Activated naive CD8-positive, alpha-beta T cell treated with anti-CD3 and anti-CD28 coated beads, Interleukin-2, amount 10 ng/mL, durations not matched to agents 7 days and 5 days (primary cell): Measurements from ENCODE around the gene HIF1A. TPM values are rescaled to one million over a fixed set of nuclear protein-coding genes. Genes with fewer than 3 reads are reported as not detected.
"Not testable (repeated sequence)": the region's sequence is repeated elsewhere in the genome, so short reads cannot be mapped to it uniquely, and the experiment has no call there.

Experiments
- ATAC-seq: fragments of 150-1000 bp; cut with Tn5 transposase; one replicate; pipeline ENCODE4 v1.10.0; 2021; ENCODE audit warnings: low read depth, moderate library complexity
- POLR2A ChIA-PET: fragments of 350-600 bp; sonication (Branson Sonifier 250); formaldehyde crosslinking; loops from one replicate; lab custom pipeline; 2021; ENCODE audit warnings: antibody characterized with exemption; lab: Charles Lee
- DNase-seq: peaks from one replicate; pipeline ENCODE4 v3.0.0; 2021
- H3K27ac Mint-ChIP-seq: one replicate; pipeline ENCODE4 v1.8.0; 2022; ENCODE audit warnings: mild to moderate bottlenecking, mixed read lengths
- H3K27me3 Mint-ChIP-seq: one replicate; pipeline ENCODE4 v1.8.0; 2022; ENCODE audit warnings: mild to moderate bottlenecking, moderate library complexity, mixed read lengths
- H3K36me3 Mint-ChIP-seq: one replicate; pipeline ENCODE4 v1.8.0; 2021; ENCODE audit warnings: mild to moderate bottlenecking, mixed read lengths
- H3K4me1 Mint-ChIP-seq: one replicate; pipeline ENCODE4 v1.8.0; 2021; ENCODE audit warnings: mixed read lengths
- H3K4me3 Mint-ChIP-seq: one replicate; pipeline ENCODE4 v1.8.0; 2022; ENCODE audit warnings: mild to moderate bottlenecking, moderate library complexity, mixed read lengths
- H3K9me3 Mint-ChIP-seq: one replicate; pipeline ENCODE4 v1.8.0; 2021; ENCODE audit warnings: mixed read lengths
- total RNA-seq, 2 experiments: library from RNA; stranded (reverse); gene quantifications; one replicate each; pipeline ENCODE4 v1.2.3, GENCODE V29; 2021

HIF1A gene
- total RNA-seq, 2 experiments from 2014 or later, result 119 to 128 TPM

GRCh38 chr14:61703342-61704129 lies 8.2 kb downstream of the HIF1A start:
- Mint-ChIP-seq H3K36me3 (peaks cover 25% of the 10 kb centered on the region), H3K27ac (no peak overlapping the region), H3K27me3 (no peaks in the 10 kb centered on the region), H3K9me3 (no peaks in the 10 kb centered on the region), H3K4me3 (peak overlapping the region; percentile 17), H3K4me1 (peaks cover 60% of the 10 kb centered on the region)
- POLR2A ChIA-PET, result interaction anchor here (0.9 to 1.8 kb wide), 3 partner anchors 8 to 9 kb away, joined by 3 to 4 read pairs (median 3); partner anchors contain the start of gene HIF1A
- ATAC-seq (no peak), DNase-seq (no peak)

- Mint-ChIP-seq H3K27me3 (no peaks in the 10 kb centered on the region), H3K36me3 (peaks cover 25% of the 10 kb centered on the region), H3K4me3 (no peak overlapping the region), H3K27ac (no peak overlapping the region), H3K9me3 (no peaks in the 10 kb centered on the region), H3K4me1 (peaks cover 59% of the 10 kb centered on the region)
- DNase-seq (no peak), ATAC-seq (no peak)
- POLR2A ChIA-PET, result interaction anchor here (0.9 to 1.8 kb wide), 2 partner anchors 9 kb away, joined by 3 to 4 read pairs; partner anchors contain the start of gene HIF1A
Observed at GRCh38 chr14:61704554-61704953, 9.2 kb downstream of the HIF1A start.

- no peak overlapping the region for H3K4me3 Mint-ChIP-seq
- peaks cover 23% of the 10 kb centered on the region for H3K36me3 Mint-ChIP-seq
Observed at GRCh38 chr14:61705017-61705416, 9.7 kb downstream of the HIF1A start.

GRCh38 chr14:61706096-61706690 lies 10.9 kb downstream of the HIF1A start:
- no peaks in the 10 kb centered on the region for H3K9me3 Mint-ChIP-seq
- peaks cover 56% of the 10 kb centered on the region for H3K4me1 Mint-ChIP-seq
- DNase-seq, result no peak
- no peak for ATAC-seq
- no peaks in the 10 kb centered on the region for H3K27me3 Mint-ChIP-seq
- H3K36me3 Mint-ChIP-seq, result peaks cover 20% of the 10 kb centered on the region
- H3K27ac Mint-ChIP-seq, result no peak overlapping the region
- POLR2A ChIA-PET, result interaction anchor here (0.5 to 1.3 kb wide), 4 partner anchors 10 to 375 kb away, joined by 3 to 6 read pairs (median 3); partner anchors contain the start of gene HIF1A
- no peak overlapping the region for H3K4me3 Mint-ChIP-seq

More at GRCh38 chr14:61705017-61705416, 9.7 kb downstream of the HIF1A start:
- POLR2A ChIA-PET, result interaction anchor here (1.3 to 1.8 kb wide), 2 partner anchors 9 to 10 kb away, joined by 3 to 4 read pairs; partner anchors contain the start of gene HIF1A
- H3K27ac Mint-ChIP-seq, result no peak overlapping the region
- peaks cover 59% of the 10 kb centered on the region for H3K4me1 Mint-ChIP-seq
- no peaks in the 10 kb centered on the region for H3K9me3 Mint-ChIP-seq
- ATAC-seq (no peak), DNase-seq (no peak)
- H3K27me3 Mint-ChIP-seq, result no peaks in the 10 kb centered on the region

GRCh38 chr14:61707774-61708173 lies 12.5 kb downstream of the HIF1A start:
- H3K27ac Mint-ChIP-seq, POLR2A ChIA-PET, H3K4me3 Mint-ChIP-seq, ATAC-seq, DNase-seq, H3K9me3 Mint-ChIP-seq, H3K27me3 Mint-ChIP-seq: not testable (repeated sequence)
- H3K4me1 Mint-ChIP-seq, result peaks cover 58% of the 10 kb centered on the region
- H3K36me3 Mint-ChIP-seq, result peaks cover 26% of the 10 kb centered on the region

GRCh38 chr14:61708693-61709092 lies 13.4 kb downstream of the HIF1A start:
- peak overlapping the region; percentile 17 for H3K4me3 Mint-ChIP-seq
- peaks cover 31% of the 10 kb centered on the region for H3K36me3 Mint-ChIP-seq
- POLR2A ChIA-PET, H3K9me3 Mint-ChIP-seq, DNase-seq, H3K27me3 Mint-ChIP-seq, ATAC-seq, H3K27ac Mint-ChIP-seq: not testable (repeated sequence)
- peaks cover 57% of the 10 kb centered on the region for H3K4me1 Mint-ChIP-seq

GRCh38 chr14:61710853-61711817 lies 15.8 kb downstream of the HIF1A start:
- H3K36me3 Mint-ChIP-seq, result peaks cover 31% of the 10 kb centered on the region
- no peaks in the 10 kb centered on the region for H3K9me3 Mint-ChIP-seq
- H3K27me3 Mint-ChIP-seq, result no peaks in the 10 kb centered on the region
- peak overlapping the region; percentile 15 for H3K4me3 Mint-ChIP-seq
- peak overlapping the region; percentile 31 for H3K27ac Mint-ChIP-seq
- H3K4me1 Mint-ChIP-seq, result peaks cover 52% of the 10 kb centered on the region
- POLR2A ChIA-PET, result interaction anchor here (0.7 kb wide), 3 partner anchors 153 to 391 kb away, joined by 4 to 7 read pairs (median 4); no protein-coding TSS in a partner anchor
- DNase-seq (no peak), ATAC-seq (peak; percentile 21)

GRCh38 chr14:61712137-61712536 lies 16.8 kb downstream of the HIF1A start:
- Mint-ChIP-seq H3K27ac (peak overlapping the region; percentile 56), H3K36me3 (peaks cover 26% of the 10 kb centered on the region), H3K9me3 (no peaks in the 10 kb centered on the region), H3K4me1 (peaks cover 51% of the 10 kb centered on the region), H3K27me3 (no peaks in the 10 kb centered on the region), H3K4me3 (peak overlapping the region; percentile 3)
- no peak for ATAC-seq
- POLR2A ChIA-PET, result no interaction called here
- no peak for DNase-seq

- Mint-ChIP-seq H3K36me3 (peaks cover 18% of the 10 kb centered on the region), H3K9me3 (no peaks in the 10 kb centered on the region), H3K27me3 (no peaks in the 10 kb centered on the region), H3K27ac (no peak overlapping the region), H3K4me3 (no peak overlapping the region), H3K4me1 (peaks cover 60% of the 10 kb centered on the region)
- no peak for ATAC-seq
- DNase-seq, result no peak
- POLR2A ChIA-PET, result interaction anchor here (0.8 kb wide), 1 partner anchor 19 kb away, joined by 3 read pairs; the partner anchor contains the start of gene HIF1A
Observed at GRCh38 chr14:61713724-61714437, 18.6 kb downstream of the HIF1A start.

GRCh38 chr14:61716956-61717355 lies 21.6 kb downstream of the HIF1A start:
- DNase-seq (no peak), ATAC-seq (no peak)
- no peaks in the 10 kb centered on the region for H3K9me3 Mint-ChIP-seq
- H3K4me3 Mint-ChIP-seq, result peak overlapping the region; percentile 15
- H3K4me1 Mint-ChIP-seq, result peaks cover 62% of the 10 kb centered on the region
- H3K27ac Mint-ChIP-seq, result no peak overlapping the region
- no peaks in the 10 kb centered on the region for H3K27me3 Mint-ChIP-seq
- POLR2A ChIA-PET, result interaction anchor here (1.1 kb wide), 1 partner anchor 396 kb away, joined by 3 read pairs; no protein-coding TSS in a partner anchor
- peaks cover 13% of the 10 kb centered on the region for H3K36me3 Mint-ChIP-seq

GRCh38 chr14:61718039-61718438 lies 22.7 kb downstream of the HIF1A start:
- no peaks in the 10 kb centered on the region for H3K9me3 Mint-ChIP-seq
- ATAC-seq (no peak), DNase-seq (no peak)
- no peak overlapping the region for H3K27ac Mint-ChIP-seq
- no peaks in the 10 kb centered on the region for H3K27me3 Mint-ChIP-seq
- POLR2A ChIA-PET, result no interaction called here
- H3K4me1 Mint-ChIP-seq, result peaks cover 54% of the 10 kb centered on the region
- no peak overlapping the region for H3K4me3 Mint-ChIP-seq
- H3K36me3 Mint-ChIP-seq, result peaks cover 10% of the 10 kb centered on the region
